ENCODE results near the gene PDE10A.
"Not testable (repeated sequence)": the region's sequence is repeated elsewhere in the genome, so short reads cannot be mapped to it uniquely, and the experiment has no call there.

PDE10A gene

DNA sequence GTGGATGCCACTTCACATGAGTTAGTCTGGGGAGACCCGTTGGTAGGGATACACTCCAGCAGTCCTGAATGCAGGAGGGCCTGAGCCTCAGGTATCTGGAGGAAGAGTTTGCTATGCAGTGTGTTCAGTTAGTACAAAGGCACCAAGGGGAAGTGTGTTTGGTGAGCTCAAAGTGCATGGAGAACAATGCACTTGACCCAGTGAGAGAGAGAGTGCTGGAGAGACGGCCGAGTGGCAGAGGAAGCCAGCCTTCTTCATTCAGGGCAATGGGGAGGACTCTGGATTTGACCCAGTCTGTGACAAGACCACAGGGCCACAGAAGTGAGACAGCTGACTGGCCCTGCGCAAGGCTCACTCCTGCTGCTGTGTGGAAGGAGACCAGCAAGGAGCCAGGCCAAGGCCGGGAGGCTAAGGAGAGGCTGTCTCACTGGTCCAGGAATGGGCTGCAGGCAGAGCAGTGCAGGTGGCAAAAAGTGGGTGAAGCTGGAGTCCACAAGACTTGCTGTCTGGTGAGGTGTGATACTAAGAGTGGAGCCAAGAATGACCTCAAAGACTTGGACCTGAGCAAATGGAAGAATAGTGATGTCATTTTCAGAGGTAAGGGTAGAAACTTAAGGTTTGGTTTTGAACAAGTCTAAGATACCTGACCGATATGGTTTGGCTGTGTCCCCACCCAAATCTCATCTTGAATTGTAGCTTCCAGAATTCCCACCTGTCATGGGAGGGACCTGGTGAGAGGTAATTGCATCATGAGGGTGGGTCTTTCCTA is 38.0 kb downstream of the PDE10A start:
- no peak for DNase-seq (ENCODE audit: low spot score)

DNA sequence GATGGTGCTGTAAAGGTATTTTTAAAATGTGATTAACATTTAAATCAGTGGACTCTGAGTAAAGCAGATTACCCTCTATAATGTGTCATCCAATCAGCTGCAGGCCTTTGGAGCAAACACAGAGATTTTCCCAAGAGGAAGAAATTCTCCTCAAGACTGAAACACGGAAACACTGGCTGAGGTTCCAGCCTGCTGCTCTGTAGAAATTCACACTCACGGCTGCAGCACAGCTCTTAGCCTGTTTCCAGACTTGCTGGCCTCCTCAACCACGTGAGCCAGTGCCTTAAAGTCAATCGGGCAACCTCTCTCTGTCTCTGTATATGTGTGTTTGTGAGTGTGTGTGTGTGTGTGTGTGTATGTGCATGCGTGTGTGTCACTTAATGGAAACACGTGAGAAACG is 41.1 kb downstream of the PDE10A start:
- no peak for DNase-seq (ENCODE audit: low spot score)

GRCh38 chr6:165618891-165619290 is 44.1 kb downstream of the PDE10A start:
- DNase-seq (ENCODE audit: low spot score): not testable (repeated sequence)

GRCh38 chr6:165618241-165618640 is 44.8 kb downstream of the PDE10A start:
- no peak for DNase-seq (ENCODE audit: low spot score)

GRCh38 chr6:165617528-165617927 is 45.5 kb downstream of the PDE10A start:
- no peak for DNase-seq (ENCODE audit: low spot score)

DNA sequence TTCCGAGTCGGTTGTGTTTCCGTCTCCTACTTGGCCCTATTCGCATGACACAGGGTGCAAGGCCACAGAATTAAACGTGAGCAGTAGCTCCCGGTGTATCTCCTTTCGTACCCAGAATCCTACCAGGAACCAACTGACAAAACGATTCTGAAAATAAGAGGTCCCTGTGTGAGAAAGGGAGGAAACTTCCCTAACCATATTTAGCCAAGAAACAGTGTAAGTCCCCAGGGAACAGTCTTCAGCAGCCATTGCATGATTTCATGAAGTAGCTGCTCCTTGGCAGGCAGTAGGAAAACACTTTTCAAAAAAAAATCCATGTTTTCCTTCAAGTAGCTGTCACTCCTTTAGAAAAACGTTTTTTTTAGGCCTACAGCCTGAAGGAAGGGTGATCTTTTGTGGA is 46.9 kb downstream of the PDE10A start:
- DNase-seq (ENCODE audit: low spot score): peak; percentile 31

DNA sequence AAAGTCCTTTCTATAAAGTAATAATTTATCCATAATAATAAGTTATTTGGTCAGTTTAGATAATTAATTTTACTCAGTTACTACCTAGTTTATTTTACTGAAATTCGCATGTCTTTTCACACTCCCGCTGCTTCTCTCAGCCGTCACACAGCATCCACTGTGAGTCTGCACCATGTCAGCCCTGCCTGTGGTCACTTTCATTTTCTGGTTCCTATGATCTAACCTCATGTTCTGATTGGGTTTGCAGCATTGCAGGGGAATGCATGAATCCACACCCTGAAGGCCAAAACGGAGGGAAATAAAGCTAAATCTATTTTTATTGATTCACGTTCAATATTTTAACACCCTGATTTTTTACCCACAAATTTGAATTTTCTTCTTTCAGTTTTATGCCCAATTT is 47.4 kb downstream of the PDE10A start:
- DNase-seq (ENCODE audit: low spot score): peak; percentile 50

- no peak for DNase-seq (ENCODE audit: low spot score)
Measured at GRCh38 chr6:165611294-165611693, 51.7 kb downstream of the PDE10A start.

GRCh38 chr6:165608577-165608976 is 54.5 kb downstream of the PDE10A start:
- DNase-seq (ENCODE audit: low spot score): not testable (repeated sequence)

- DNase-seq (ENCODE audit: low spot score): no peak
Measured at GRCh38 chr6:165606740-165607008, 56.4 kb downstream of the PDE10A start.

- DNase-seq (ENCODE audit: low spot score): no peak
Measured at GRCh38 chr6:165605901-165606739, 56.9 kb downstream of the PDE10A start.

DNA sequence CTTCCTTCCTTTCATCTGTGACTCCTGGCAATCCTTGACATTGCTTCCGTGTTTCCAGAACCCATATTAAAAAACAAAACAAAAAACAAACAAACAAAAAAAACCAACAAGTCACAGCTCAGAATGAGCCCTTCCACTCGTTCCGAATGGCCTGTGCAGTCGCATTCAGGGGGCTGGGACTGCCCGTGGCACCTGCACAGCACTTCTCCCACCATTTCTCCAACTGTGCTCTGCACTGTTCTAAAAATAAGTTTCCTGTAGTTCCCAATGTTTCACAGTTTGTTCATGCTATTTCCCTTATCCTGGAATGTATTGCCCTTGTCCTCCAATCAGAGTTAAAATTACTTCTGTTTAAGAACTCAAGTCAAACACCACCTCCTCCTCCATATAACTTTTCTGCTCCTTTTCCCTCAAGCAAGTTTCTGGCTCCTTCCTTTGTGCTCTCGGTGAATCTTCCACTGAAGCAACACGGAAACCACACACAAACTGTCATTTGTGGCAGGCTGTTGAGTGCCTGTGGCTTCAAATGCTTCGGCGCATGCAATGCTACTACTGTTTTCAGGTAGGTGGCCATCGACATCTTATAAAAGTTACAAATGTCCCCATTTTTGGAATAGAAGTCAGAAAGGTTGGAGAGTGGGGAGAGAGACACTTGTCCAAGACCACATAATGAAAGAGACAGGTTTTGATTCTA is 57.7 kb downstream of the PDE10A start:
- no peak for DNase-seq (ENCODE audit: low spot score)

DNA sequence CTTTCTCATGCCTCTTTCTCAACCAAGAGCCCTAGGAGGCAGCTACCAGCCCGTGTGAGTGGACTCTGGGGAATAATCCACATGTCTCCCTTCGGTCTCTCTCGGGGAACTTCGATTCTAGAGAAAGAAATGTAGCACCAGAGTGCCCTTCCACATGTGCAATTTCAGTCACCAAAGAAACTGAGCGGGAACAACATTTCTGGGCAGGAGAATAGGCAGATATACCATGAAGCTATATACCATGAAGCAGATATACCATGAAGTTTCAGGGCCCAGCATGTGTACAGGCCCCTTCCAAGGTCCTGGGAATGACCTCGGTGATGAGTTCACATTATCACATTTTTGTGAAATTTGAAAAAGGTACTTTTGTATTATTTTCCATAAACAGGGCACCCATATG is 60.8 kb downstream of the PDE10A start:
- DNase-seq (ENCODE audit: low spot score): no peak

GRCh38 chr6:165600606-165601005 is 62.4 kb downstream of the PDE10A start:
- DNase-seq (ENCODE audit: low spot score): no peak

GRCh38 chr6:165599596-165600487 is 63.2 kb downstream of the PDE10A start:
- no peak for DNase-seq (ENCODE audit: low spot score)

GRCh38 chr6:165599121-165599520 is 63.9 kb downstream of the PDE10A start:
- DNase-seq (ENCODE audit: low spot score): no peak

- no peak for DNase-seq (ENCODE audit: low spot score)
Measured at GRCh38 chr6:165597821-165598220, 65.2 kb downstream of the PDE10A start.

GRCh38 chr6:165594584-165595333 is 68.3 kb downstream of the PDE10A start:
- no peak for DNase-seq (ENCODE audit: low spot score)

- DNase-seq (ENCODE audit: low spot score): not testable (repeated sequence)
Measured at GRCh38 chr6:165592947-165593346, 70.1 kb downstream of the PDE10A start.

DNA sequence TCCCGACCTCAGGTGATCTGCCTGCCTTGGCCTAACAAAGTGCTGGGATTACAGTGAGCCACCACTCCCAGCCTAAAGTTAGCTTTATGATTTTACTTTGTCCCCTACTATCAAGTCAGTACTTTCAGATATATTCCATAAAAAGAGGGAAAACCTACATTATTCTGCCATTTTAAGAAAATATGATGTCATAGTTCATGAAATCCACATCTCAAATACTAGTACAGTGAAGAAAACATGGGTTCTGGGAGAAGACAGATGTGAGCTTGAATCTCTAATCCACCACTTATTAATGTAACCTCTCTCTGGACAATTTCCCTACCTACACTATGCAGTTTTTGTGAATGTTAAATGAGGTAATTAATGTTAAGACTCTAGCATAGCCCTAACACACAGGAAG is 74.5 kb downstream of the PDE10A start:
- DNase-seq (ENCODE audit: low spot score): no peak

DNA sequence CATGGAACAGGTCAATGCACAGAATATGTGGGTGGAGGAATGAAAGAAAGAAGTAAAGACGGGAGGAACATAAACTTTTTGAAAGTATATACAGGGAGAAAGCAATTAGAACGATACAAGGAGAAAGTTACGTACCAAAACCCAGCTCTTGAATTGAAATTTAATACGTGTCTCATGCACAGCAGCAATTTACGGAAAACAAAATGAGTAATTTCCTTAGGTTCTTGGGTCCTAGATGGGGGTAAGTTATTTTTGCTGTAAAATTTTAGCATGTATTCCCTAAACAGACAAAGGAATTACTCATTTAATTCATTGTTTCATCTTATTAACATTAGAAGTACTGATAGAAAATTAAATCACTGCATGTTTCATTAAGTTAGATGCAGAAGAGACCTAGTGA is 75.8 kb downstream of the PDE10A start:
- no peak for DNase-seq (ENCODE audit: low spot score)

Measured in AG08395 (cell line).